ENCODE results near the gene DACH1. TPM values are rescaled to one million over a fixed set of nuclear protein-coding genes. Genes with fewer than 3 reads are reported as not detected.

Gene DACH1
- total and polyA plus RNA-seq, 2 of the 8 experiments (the other 6 are each of a cell fraction or from before 2014, with no cell fraction given), result 0.12 to 0.67 TPM

DNA sequence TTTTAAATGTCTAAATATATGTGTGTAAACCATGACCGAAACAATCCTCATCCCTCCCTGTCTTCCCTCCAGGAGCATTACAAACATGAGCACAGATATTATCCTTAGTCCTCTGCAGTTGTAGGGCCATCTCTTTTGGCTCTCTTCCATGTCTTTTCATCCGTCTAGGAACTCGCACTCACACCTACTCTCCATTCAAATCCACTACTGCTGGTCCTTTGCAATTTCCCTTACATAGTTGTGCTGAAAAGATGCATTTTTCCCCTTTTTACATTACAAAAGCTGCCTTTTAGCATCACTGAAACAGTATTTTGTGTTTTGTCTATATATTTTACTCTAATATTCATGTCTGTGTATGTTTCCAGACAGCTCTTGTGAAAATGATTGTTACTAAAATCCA, 237.8 kb downstream of the DACH1 start:
- peaks cover 0 to 3% (median 0%) of the 10 kb centered on the region in 4 experiments; a peak in 1 of 7 replicates for H3K4me1 ChIP-seq (replicated peaks in 1 of 4; ENCODE audit: control insufficient read depth in 3 of 4, insufficient read depth in 4 of 4, low read length in 3 of 4)
- DNase-seq (ENCODE audit: low read depth in 1 of 2, low spot score in 2 of 2) (no peak), FAIRE-seq (no peak)
- H3K23me2 ChIP-seq (ENCODE audit: low read depth, low read length), result no peaks in the 10 kb centered on the region
- no peak overlapping the region for H4K8ac ChIP-seq (ENCODE audit: extremely low read depth, insufficient read depth, low read length)
- H2AK5ac ChIP-seq (ENCODE audit: low read depth, low read length), result no peak overlapping the region
- H3K14ac ChIP-seq (ENCODE audit: insufficient read length), result no peak overlapping the region
- CTCF ChIA-PET (ENCODE audit: partially characterized antibody), result no interaction called here
- no peak overlapping the region for H3K56ac ChIP-seq (replicated peaks; ENCODE audit: insufficient read length, low read depth, low read length)
- POLR2A ChIA-PET (ENCODE audit: partially characterized antibody), result no interaction called here
- H4K20me1 ChIP-seq (replicated peaks in 1 of 2; ENCODE audit: control insufficient read depth in 1 of 2, insufficient read depth in 2 of 2, low read length in 2 of 2), result no peaks in the 10 kb centered on the region
- H3K27me3 ChIP-seq (replicated peaks in 1 of 4; ENCODE audit: control insufficient read depth in 3 of 4, extremely low read depth in 1 of 4, insufficient read depth in 3 of 4, low read length in 3 of 4), result no peaks in the 10 kb centered on the region
- H2BK5ac ChIP-seq (ENCODE audit: low read depth, low read length), result no peak overlapping the region
- H3K79me2 ChIP-seq (ENCODE audit: control insufficient read depth in 1 of 2, insufficient read depth in 2 of 2, low read length in 2 of 2), result no peaks in the 10 kb centered on the region
- H3K36me3 ChIP-seq (ENCODE audit: control insufficient read depth in 2 of 4, insufficient read depth in 4 of 4, low read length in 3 of 4), result no peaks in the 10 kb centered on the region
- 79% methylated on average over 3 of the region's 3 CpGs; no CpG with 5 or more reads in 1 of the 2 experiments for WGBS, 2 experiments (ENCODE audit: extremely low coverage in 1 of 2, insufficient coverage in 1 of 2, insufficient read length in 1 of 2, insufficient replicate concordance in 2 of 2, low coverage in 1 of 2, low lambda C conversion rate in 2 of 2, missing lambda C conversion rate in 1 of 2)
- H3K18ac ChIP-seq (ENCODE audit: extremely low read depth, low read length), result no peak overlapping the region
- H2BK15ac ChIP-seq (ENCODE audit: low read length), result no peak overlapping the region
- H2AFZ ChIP-seq (ENCODE audit: low read length), result no peak overlapping the region
- no peak overlapping the region for H2BK20ac ChIP-seq (ENCODE audit: low read length)
- no peak overlapping the region for H3K23ac ChIP-seq (ENCODE audit: insufficient read length)
- no peak overlapping the region for H3K9ac ChIP-seq (replicated peaks in 1 of 4; ENCODE audit: extremely low read depth in 1 of 4, low read depth in 3 of 4, low read length in 3 of 4)
- no peak overlapping the region for H3K4ac ChIP-seq (replicated peaks; ENCODE audit: insufficient read length, low read depth, low read length)
- H3K4me3 ChIP-seq (ENCODE audit: extremely low read depth in 1 of 4, insufficient read depth in 2 of 4, low read depth in 3 of 4, low read length in 4 of 4), result no peak overlapping the region
- H3K79me1 ChIP-seq (ENCODE audit: low read depth, low read length), result no peaks in the 10 kb centered on the region
- no peak overlapping the region for H2BK120ac ChIP-seq (replicated peaks; ENCODE audit: low read depth, low read length)
- no peak overlapping the region for H4K91ac ChIP-seq (replicated peaks; ENCODE audit: insufficient read length, low read length)
- no peak overlapping the region for H2BK12ac ChIP-seq (ENCODE audit: low read depth, low read length)
- H3K9me3 ChIP-seq (ENCODE audit: insufficient read depth in 2 of 2, low read depth in 1 of 2, low read length in 1 of 2), result no peaks in the 10 kb centered on the region
- H3K4me2 ChIP-seq (ENCODE audit: insufficient read depth in 1 of 2, low read depth in 2 of 2, low read length in 2 of 2), result no peak overlapping the region
- H3K27ac ChIP-seq (ENCODE audit: low read depth, low read length), result no peak overlapping the region
- H4K5ac ChIP-seq (ENCODE audit: insufficient read length, low read depth, low read length), result no peak overlapping the region
- TF ChIP-seq CTBP2 (IDR thresholded peaks at IDR 0.05; ENCODE audit: borderline replicate concordance, insufficient read depth, insufficient read length, low read length) (no peak), HDAC6 (IDR thresholded peaks at IDR 0.05; ENCODE audit: low read depth, low read length) (no peak), SP2 (IDR thresholded peaks at IDR 0.05; ENCODE audit: low read length) (no peak), TAF1 (IDR thresholded peaks at IDR 0.05; ENCODE audit: low read depth, low read length) (no peak), BACH1 (IDR thresholded peaks at IDR 0.05; ENCODE audit: low read length) (no peak), CEBPB (IDR thresholded peaks at IDR 0.05; ENCODE audit: low read depth, low read length) (no peak), JUND (IDR thresholded peaks at IDR 0.05; ENCODE audit: low read length) (no peak), JUN (IDR thresholded peaks at IDR 0.05; ENCODE audit: low read depth, low read length) (no peak), SIRT6 (IDR thresholded peaks at IDR 0.05; ENCODE audit: low read length) (no peak), EZH2 (IDR thresholded peaks at IDR 0.05; ENCODE audit: low read depth, low read length, severe bottlenecking) (no peak), EP300 (IDR thresholded peaks at IDR 0.05; ENCODE audit: borderline replicate concordance in 1 of 2, low read depth in 2 of 2, low read length in 2 of 2) (no peak), KDM4A (IDR thresholded peaks at IDR 0.05; ENCODE audit: low read depth, low read length, severe bottlenecking) (no peak)
- TF ChIP-seq, protein P1, sequence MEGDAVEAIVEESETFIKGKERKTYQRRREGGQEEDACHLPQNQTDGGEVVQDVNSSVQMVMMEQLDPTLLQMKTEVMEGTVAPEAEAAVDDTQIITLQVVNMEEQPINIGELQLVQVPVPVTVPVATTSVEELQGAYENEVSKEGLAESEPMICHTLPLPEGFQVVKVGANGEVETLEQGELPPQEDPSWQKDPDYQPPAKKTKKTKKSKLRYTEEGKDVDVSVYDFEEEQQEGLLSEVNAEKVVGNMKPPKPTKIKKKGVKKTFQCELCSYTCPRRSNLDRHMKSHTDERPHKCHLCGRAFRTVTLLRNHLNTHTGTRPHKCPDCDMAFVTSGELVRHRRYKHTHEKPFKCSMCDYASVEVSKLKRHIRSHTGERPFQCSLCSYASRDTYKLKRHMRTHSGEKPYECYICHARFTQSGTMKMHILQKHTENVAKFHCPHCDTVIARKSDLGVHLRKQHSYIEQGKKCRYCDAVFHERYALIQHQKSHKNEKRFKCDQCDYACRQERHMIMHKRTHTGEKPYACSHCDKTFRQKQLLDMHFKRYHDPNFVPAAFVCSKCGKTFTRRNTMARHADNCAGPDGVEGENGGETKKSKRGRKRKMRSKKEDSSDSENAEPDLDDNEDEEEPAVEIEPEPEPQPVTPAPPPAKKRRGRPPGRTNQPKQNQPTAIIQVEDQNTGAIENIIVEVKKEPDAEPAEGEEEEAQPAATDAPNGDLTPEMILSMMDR (IDR thresholded peaks at IDR 0.05; ENCODE audit: control extremely low read depth in 1 of 3, insufficient read depth in 1 of 3, low read depth in 1 of 3, low read length in 3 of 3), result no peak

Data from H1 (cell line).